Measurements from ENCODE around the gene TSG101.

TSG101 gene

DNA sequence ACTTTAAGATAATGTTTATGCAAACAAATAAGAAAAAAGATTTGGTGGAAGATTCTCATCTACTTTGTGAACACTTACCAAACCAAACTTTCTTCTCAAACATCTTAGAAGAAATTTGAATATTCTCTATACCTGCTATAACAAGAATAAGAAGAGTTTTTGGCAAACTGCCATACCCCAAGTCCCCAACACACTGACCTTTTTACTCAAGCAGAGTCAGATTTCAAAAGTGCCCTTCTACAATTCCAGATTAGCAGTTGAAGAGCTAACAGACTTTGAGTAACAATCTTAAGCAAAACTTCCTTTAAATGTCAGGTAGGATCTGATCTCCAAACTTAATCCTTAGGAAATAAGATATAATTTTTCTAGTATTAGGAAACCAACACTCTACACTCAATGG is 33.9 kb downstream of the TSG101 start:
- no peak for DNase-seq

DNA sequence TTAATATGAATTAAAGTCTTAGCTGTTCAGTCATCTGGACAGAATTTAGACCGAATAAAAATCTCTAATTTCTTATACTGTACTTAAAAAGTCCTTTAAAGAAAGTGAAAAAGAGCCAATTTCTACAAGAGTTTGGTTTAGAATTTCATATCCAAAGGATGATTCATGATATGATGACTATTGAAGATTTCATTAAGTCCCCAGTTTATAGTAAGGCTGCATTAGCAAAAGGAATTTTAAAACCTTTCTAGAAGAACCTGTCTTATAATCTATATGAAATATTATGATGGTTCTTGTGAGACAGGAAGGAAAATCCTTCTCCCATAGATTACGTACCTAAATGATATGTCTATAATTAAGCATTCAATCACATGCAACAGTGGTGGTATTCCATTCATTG is 34.8 kb downstream of the TSG101 start:
- DNase-seq, result no peak

DNA sequence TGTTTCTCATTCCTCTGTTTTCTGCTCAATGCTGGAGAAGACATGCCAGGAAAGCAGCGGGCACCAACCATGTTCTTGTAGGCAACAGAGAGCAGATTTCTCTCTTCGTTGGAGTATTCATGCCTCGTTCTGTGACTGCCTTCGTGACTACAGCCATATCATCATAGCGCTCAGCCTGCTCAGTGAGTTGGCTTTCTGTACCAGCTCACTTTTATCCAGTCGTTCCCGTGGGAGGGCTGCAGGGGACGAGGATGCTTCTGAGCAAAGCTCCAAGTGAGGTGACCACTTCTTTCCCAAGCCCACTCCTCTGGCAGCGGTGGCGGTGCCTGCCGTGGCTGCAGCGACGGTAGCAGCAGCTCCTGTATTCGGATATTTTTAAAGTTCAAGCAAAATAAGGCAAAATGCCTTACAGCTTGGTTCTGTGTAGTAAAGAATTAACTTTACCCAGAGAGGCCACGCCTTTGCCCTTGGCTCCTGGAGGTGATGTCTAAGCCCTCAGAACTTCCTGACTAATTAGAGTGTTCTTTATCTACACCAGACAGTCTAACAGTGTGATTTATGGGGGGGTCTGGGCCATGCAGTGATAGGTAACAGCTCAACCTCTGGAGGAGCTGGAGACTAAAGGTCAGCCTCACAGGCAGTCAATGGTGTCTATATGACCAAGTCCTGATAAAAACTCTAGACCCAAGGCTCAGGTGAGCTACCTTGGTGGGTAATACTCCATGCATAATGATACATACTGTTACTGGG is 35.8 kb downstream of the TSG101 start:
- DNase-seq, result no peak

DNA sequence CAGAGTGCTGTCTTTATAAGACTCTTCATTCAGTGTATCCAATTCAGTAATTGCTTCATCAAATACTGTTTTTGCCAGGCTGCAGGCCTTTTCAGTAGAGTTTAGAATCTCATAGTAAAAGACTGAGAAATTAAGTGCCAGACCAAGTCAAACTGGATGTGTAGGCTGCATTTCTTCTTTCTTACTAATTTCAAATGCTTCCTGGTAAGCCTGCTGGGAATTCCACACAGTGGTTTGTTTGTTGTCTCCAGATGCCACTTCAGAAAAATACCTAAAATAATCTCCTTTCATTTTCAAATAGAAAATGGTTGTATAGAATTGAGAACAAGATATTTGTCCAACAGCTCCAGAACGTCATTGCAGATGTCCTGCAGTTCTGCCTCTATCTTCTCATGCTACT is 36.4 kb downstream of the TSG101 start:
- DNase-seq, result no peak

DNA sequence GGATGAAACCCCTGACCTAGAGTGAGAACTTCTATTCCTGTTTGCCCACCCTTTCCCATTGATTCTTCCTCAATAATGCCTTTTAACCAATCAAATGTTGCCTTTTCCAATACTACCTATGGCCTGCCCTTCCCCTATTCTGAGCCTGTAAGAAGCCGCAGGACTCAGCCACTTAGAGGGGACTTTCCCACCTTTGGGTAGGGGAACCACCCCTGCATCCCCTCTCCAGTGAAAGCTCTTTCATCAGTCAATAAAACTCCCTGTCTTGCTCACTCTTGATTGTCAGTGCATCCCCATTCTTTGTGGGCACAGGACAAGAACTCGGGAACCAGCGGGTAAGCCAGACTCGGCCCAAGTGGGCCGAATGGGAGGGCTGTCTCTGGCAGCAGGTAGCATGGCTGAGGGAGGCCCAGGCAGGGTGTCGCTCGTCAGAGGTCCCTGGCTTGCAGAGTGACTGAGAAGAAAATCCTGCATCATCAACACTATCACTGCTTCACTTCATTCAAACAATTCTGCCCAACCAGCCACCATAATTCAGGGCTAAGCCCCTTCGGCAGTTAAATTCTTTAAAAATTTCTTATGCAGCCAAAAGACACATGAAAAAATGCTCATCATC is 40.7 kb downstream of the TSG101 start:
- peak; percentile 30 for DNase-seq

DNA sequence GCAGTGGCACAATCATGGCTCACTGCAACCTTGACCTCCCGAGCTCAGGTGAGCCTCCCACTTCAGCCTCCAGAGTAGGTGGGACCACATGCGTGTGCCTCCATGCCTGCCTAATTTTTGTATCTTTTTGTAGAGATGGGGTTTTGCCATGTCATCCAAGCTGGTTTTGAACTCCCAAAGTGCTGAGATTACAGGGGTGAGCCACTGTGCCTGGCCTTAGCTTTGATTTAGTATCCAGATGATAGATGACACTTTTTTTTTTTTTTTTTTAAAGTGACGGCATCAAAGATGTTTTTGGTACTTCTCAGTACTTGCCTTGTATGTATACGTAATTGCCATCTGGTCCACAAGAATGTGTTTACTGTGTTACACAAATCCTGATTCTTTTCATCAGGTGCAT is 47.7 kb downstream of the TSG101 start:
- no peak for DNase-seq

DNA sequence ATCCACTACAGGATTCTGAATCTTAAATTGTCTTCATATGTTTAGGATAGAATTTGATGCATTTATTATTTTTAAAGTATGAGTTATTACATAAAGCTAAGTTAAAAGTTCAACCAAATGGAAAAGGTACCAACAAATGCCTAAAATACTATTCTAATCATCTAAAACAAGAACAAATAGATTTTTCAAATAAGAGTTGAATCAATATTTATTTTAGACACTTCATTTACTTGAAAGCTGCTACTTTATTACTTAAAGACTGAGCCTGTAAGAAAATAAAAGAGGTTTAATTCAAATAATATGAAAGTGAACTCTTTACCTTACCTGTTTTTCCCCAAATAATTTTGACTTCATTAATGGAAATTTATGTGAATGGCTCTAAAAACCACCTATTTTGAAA is 54.2 kb downstream of the TSG101 start:
- no peak for DNase-seq

DNA sequence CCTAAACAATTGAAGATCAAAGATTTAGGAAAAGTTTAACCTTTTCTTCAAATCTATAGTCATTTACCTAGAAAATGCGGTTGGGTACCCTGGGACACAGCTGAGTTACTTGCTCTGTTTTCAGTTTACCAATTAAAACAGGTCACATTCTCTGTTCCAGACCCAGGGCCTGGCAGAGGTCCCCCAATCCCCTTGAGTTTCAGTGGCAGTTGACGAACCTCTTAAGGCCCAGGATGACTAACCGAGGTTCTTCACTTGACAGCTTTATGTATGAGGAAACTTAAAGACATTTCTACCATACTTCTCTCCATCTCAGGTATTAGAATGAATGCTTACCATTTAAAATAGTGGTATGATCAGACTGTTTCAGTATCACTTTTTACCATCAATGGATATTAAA is 54.7 kb downstream of the TSG101 start:
- DNase-seq, result no peak

DNA sequence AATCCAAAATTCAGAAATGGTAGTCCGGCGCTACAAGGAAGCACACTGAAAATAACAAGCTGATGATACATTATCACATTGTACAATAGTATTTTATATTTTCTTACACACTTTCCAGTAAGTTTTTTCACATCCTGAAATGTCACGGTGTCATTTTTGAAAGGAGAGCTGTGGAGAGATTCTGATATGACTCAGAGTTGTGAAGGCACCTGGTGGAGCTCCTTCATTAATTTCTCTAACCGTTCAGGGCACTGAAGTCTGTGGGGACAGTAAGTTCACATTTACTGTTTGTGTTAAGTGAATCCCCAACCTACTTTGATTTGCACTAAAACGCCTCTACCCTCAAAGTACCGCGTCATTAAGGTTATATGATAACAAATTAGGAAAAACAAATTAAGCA is 57.8 kb downstream of the TSG101 start:
- DNase-seq, result no peak

DNA sequence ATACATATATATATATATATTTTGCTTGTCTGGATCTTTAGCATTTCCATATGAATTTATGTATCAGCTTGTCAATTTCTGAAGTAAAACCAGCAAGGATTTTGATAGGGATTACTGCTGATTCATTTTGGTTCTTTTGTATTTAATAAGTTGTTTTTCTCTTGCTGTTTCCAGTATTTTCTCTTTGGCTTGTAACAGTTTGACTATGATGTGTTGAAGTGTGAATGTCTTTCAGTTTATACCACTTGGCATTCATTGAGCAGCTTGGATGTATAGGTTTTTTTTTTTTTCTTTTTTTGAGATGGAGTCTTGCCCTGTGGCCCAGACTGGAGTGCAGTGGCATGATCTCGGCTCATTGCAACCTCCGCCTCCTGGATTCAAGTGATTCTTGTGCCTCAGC is 58.7 kb downstream of the TSG101 start:
- DNase-seq, result no peak

DNA sequence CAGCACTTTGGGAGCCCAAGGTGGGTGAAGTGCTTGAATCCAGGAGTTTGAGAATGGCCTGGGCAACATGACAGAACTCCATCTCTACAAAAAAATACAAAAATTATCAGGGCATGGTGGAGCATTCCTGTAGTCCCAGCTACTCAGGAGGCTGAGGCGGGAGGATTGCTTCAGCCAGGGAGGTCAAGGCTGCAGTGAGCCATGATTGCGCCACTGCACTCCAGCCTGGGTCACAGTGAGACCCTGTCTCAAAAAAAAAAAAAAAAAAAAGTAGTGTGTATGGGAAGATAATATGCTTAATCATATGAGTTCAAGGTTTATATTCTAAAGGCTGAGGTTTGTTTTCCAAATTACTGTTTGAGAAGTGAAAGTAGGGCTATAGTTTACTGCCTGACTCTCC is 60.3 kb downstream of the TSG101 start:
- no peak for DNase-seq

DNA sequence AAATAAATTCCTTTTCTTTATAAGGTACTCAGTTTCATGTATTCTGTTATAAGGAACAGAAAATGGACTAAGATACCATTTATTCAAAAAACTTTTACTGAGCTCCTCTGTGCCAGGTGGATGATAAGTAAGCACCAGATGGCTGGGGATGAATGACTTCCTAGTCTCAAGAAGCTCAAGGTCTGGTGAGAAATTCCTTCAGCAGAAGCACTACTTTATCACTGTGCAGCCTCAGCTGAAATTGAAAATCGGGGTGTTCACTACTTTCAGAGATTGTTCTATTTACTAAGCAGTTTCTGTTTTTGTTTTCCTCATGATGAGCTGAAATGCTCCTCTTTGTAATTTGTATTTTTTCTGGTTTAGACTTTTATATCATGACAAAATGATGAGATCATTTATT is 63.3 kb downstream of the TSG101 start:
- no peak for DNase-seq

DNA sequence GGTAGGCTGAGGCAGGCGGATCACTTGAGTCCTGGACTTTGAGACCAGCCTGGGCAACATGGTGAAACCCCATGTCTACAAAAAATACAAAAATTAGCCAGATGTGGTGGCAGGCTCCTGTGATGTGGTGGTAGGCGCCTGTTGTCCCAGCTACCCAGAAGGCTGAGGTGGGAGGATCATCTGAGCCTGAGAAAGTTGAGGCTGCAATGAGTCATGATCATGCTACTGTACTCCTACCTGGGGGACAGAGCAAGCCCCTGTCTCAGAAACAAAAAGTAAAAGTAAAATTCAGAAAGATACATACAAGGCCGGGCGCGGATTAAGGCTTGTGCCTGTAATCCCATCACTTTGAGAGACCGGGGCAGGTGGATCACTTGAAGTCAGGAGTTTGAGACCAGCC is 64.8 kb downstream of the TSG101 start:
- no peak for DNase-seq

DNA sequence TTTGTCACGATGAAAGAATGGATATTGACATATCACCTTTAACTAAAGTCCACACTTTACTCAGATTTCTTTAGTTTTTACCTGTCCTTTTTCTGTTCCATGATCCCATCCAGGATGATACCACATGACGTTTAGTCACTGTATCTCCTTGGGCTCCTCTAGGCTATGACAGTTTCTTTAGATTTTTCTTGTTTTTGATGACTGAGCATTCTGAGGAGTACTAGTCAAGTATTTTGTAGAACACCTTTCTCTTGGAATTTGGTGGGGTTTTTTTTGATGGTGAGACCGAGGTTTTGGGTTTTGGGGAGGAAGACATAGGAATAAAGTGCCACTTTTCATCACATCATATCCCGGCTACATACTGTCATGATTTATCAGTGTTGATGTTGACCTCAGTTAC is 67.1 kb downstream of the TSG101 start:
- no peak for DNase-seq

DNA sequence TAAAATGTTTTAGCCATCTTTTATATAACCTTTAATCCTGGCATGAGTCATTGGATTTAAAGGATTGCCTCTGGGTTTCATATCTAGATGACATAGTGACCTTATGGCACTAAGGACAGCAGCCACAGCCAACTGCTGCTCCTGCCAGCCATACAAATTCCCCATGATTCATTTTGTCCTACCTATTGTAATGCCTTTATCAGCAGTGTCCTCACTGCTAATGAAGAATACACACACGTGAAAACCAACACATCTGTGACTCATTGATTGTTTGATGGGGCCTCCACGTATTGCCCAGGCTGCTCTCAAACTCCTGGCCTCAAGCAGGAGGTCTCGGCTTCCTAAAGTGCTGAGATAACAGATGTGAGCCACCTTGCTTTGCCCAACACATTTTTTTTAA is 69.3 kb downstream of the TSG101 start:
- DNase-seq, result no peak

DNA sequence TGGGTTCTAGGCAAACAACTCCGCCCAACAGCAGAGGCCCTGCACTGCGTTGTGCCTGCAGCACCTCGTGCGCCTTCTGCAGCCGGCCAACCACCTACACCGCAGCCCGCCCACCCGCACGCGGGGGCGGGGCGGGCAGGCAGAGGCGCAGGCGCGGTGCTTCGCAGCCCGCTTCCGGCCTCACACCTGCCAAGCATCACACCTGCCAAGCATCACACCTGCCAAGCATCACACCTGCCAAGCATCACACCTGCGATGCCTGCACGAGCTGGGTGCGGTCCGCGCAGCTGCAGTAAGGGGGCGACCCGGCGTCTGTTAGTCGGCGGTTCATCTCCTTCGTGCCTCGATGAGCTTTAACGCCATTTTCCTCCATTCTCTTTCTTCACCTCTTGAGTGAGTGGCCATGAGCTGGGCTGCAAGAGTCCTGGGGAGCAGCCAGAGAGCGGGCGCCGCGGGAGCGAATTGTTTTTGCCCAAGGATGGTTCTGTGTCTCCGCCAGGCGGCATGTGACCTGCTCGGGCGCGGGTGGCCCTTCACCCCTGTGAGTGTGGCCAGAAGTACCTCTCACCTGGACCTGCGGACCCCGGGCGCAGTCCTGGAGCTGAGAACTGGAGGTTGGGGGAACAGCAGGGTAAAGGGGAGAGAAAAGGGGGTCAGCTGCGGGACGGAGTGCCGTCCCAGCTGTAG is 70.9 kb downstream of the TSG101 start, which contains the start of gene LDHAL6A:
Gene LDHAL6A (plus strand): TSS at position 171 of the 687 bp plus-strand sequence. CDS start 825 bp downstream, outside the sequence.
- no peak for DNase-seq

DNA sequence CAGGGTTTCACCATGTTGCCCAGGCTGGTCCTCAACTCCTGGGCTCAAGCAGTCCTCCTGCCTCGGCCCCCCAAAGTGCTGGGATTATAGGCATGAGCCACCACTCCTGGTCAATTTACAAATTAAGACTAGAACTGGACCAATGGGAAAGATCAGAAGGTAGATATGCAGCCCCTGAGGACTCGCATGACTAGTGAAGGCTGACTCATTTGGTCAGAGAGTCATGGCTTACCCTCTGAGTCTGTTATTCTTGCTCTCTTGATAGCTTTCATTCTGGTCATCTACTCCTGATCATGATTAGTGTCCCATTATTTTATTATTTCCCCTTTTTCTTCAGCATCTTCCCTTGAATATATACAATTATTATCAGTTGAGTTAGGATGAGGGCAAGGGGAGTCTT is 73.8 kb downstream of the TSG101 start:
- no peak for DNase-seq

DNA sequence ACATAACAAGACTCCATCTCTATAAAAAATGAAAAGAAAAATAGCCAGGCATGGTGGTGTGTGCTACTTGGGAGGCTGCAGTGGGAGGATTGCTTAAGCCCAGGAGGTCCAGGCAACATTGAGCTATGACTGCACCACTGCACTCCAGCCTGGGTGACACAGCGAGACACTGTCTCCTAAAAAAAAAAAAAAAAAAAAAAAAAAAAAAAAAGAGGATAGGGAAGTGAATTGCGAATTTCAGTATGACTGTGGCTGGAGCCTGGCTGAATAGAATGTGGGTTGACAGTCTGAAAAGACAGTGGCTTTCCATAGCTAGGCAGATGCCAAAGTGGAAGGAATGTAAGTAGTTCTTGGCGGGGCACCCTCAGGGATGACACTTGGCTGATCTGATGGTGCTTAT is 77.5 kb downstream of the TSG101 start:
- DNase-seq, result no peak

DNA sequence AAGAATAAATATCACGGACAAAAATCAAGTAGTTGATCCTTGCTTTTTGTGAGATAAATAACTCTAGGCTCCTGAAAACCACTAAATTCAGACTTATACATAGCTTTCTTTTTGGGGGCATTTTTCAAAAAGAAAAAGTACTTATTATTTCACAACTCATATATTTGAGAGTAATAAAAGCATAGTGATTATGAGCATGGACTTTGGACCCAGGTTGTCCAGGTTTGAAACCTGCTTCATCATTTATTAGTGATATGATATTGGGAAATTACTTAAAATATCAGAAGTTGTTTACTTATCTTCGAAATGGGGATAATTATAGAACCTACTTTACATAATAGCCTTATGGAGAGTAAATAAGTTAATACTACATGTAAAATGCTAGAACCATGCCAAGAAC is 88.1 kb downstream of the TSG101 start:
- DNase-seq, result no peak

Measured in activated CD4-positive, CD25-positive, alpha-beta regulatory T cell treated with anti-CD3 and anti-CD28 coated beads, Interleukin-2, amount 50 U/mL, for 72 hours (primary cell).